K562 (cell line): Measurements from ENCODE around the gene COG2. TPM values are rescaled to one million over a fixed set of nuclear protein-coding genes. Genes with fewer than 3 reads are reported as not detected.
A peak's percentile ranks its signal among the peaks of the same experiment; 100 is the strongest.

ENCODE experiments used
- ATAC-seq: fragments of 200-7000 bp; cut with Tn5 transposase; 3 replicates; pipeline ENCODE4 v1.9.1; 2020; ENCODE audit warnings: moderate library complexity
- BruUV-seq: library from RNA; stranded (reverse); fragments of 400-500 nt; replicated peaks from 2 replicates; lab custom pipeline; 2021; lab: Mats Ljungman, UMichigan
- CTCF ChIA-PET: fragments of 300-600 bp; formaldehyde crosslinking; extraction: SDS; loops from one replicate; lab custom pipeline; 2021; ENCODE audit warnings: low intra/inter-chr PET ratio; lab: Yijun Ruan, JAX
- POLR2A ChIA-PET: fragments of 300-600, 350-650 bp; sonication (Branson Sonifier 250); formaldehyde crosslinking; extraction: SDS; loops from one replicate; lab custom pipeline; 2021; ENCODE audit warnings: antibody characterized with exemption, inconsistent platforms; lab: Yijun Ruan, JAX
- DNase-seq, 4 experiments: peaks; one replicate each; pipeline versions ENCODE4 v3.0.0 to v3.0.0-alpha.2; 2011 to 2018; ENCODE audit warnings: low spot score in 3 of 4, mixed read lengths in 3 of 4; ENCODE audit errors: extremely low read depth in 1 of 4
- FAIRE-seq: peaks from 2 replicates; lab custom pipeline; 2011; peaks lifted over from hg19 to GRCh38; lab: Jason Lieb, UNC
- H2AFZ ChIP-seq: 2 replicates; pipeline ENCODE4 v1.6.0; 2011; ENCODE audit warnings: low read depth, low read length, control low read depth, inconsistent platforms
- H3K27ac ChIP-seq: fragments of 200-600 bp; 3 replicates; pipeline ENCODE4 v1.8.0; 2011; ENCODE audit warnings: low read depth, mild to moderate bottlenecking, control low read depth, inconsistent platforms, low read length, moderate library complexity, mixed read lengths; ENCODE audit errors: extremely low read depth
- H3K27me3 ChIP-seq, 2 experiments: fragments of 300-600 bp in 1 of 2; 2 replicates in 1 of 2; 3 replicates in 1 of 2; pipeline versions ENCODE4 v1.6.0 to v1.8.0; 2011; ENCODE audit warnings: inconsistent platforms in 2 of 2, low read length in 2 of 2, mild to moderate bottlenecking in 1 of 2, mixed read lengths in 1 of 2, moderate library complexity in 1 of 2; ENCODE audit not compliant: control insufficient read depth in 2 of 2, insufficient read depth in 2 of 2
- H3K36me3 ChIP-seq: fragments of 300-600 bp; 3 replicates; pipeline ENCODE4 v1.8.0; 2011; ENCODE audit warnings: mild to moderate bottlenecking, low read length, inconsistent platforms; ENCODE audit not compliant: control insufficient read depth, insufficient read depth
- H3K4me1 ChIP-seq, 2 experiments: fragments of 200-600 bp in 1 of 2; replicated peaks in 1 of 2; 2 replicates in 1 of 2; 3 replicates in 1 of 2; pipeline versions ENCODE4 v1.5.1 to v1.8.0; 2011; ENCODE audit warnings: inconsistent platforms in 2 of 2, low read length in 2 of 2, mild to moderate bottlenecking in 1 of 2, mixed read lengths in 1 of 2, moderate library complexity in 1 of 2; ENCODE audit not compliant: control insufficient read depth in 2 of 2, insufficient read depth in 2 of 2
- H3K4me2 ChIP-seq: 2 replicates; pipeline ENCODE4 v1.6.1; 2011; ENCODE audit warnings: low read length, control low read depth, inconsistent platforms, mixed read lengths; ENCODE audit not compliant: insufficient read depth
- H3K4me3 ChIP-seq: fragments of 200-600 bp; sonication (generic), shearing (Covaris generic); 2 replicates; pipeline ENCODE4 v1.5.1; 2016; ENCODE audit warnings: control low read depth, inconsistent platforms
- H3K79me2 ChIP-seq: fragments of 200-600 bp; 3 replicates; pipeline ENCODE4 v1.8.0; 2011; ENCODE audit warnings: low read length, inconsistent platforms; ENCODE audit not compliant: control insufficient read depth, insufficient read depth
- H3K9ac ChIP-seq, 2 experiments: 2 replicates each; pipeline versions ENCODE4 v1.6.0 to v1.6.1; 2011; ENCODE audit warnings: low read depth in 2 of 2, low read length in 2 of 2, control low read depth in 1 of 2, inconsistent platforms in 1 of 2, mild to moderate bottlenecking in 1 of 2, mixed read lengths in 1 of 2; ENCODE audit not compliant: insufficient read depth in 1 of 2
- H3K9me1 ChIP-seq: one replicate; pipeline ENCODE4 v1.6.0; 2011; ENCODE audit warnings: inconsistent platforms, mild to moderate bottlenecking, low read length, moderate library complexity; ENCODE audit not compliant: control insufficient read depth, insufficient read depth
- H3K9me3 ChIP-seq: replicated peaks from 2 replicates; pipeline ENCODE4 v1.5.1; 2011; ENCODE audit warnings: low read depth, low read length, inconsistent platforms; ENCODE audit not compliant: control insufficient read depth, insufficient read depth
- H4K20me1 ChIP-seq: replicated peaks from 2 replicates; pipeline ENCODE4 v1.6.1; 2011; ENCODE audit warnings: low read length, inconsistent platforms, mixed read lengths; ENCODE audit not compliant: control insufficient read depth, insufficient read depth
- ARID4B ChIP-seq: sonication (generic); formaldehyde crosslinking; IDR thresholded peaks from 2 replicates; pipeline ENCODE4 v1.8.0; 2022; ENCODE audit warnings: mild to moderate bottlenecking, missing genetic modification reagents
- EHMT2 ChIP-seq: fragments of 450-650 bp; IDR thresholded peaks from 2 replicates; pipeline ENCODE4 v1.6.1; 2018; ENCODE audit warnings: antibody characterized with exemption
- GATA2 ChIP-seq: sonication (generic); formaldehyde crosslinking; IDR thresholded peaks from 2 replicates; pipeline ENCODE4 v1.4.0; 2020; ENCODE audit warnings: mild to moderate bottlenecking, missing genetic modification reagents
- GMEB1 ChIP-seq: fragments of 250-450 bp; sonication (Bioruptor Pico); IDR thresholded peaks from 2 replicates; pipeline ENCODE4 v1.4.0; 2020; ENCODE audit warnings: mild to moderate bottlenecking
- ILF3 ChIP-seq: fragments of 450-650 bp; IDR thresholded peaks from 2 replicates; pipeline ENCODE4 v1.6.1; 2018; ENCODE audit warnings: antibody characterized with exemption, mild to moderate bottlenecking, moderate library complexity, borderline replicate concordance
- JUNB ChIP-seq: fragments of 450-650 bp; formaldehyde crosslinking; conservative IDR thresholded peaks from 2 replicates; pipeline ENCODE4 v1.4.0; 2020; ENCODE audit warnings: mild to moderate bottlenecking
- MEF2D ChIP-seq: conservative IDR thresholded peaks from 2 replicates; pipeline ENCODE4 v1.6.1; 2016; ENCODE audit warnings: low read depth, missing genetic modification characterization, missing compliant biosample characterization
- ZC3H4 ChIP-seq: sonication (generic); formaldehyde crosslinking; IDR thresholded peaks from 2 replicates; pipeline ENCODE4 v1.9.0; 2021; ENCODE audit warnings: missing genetic modification reagents, borderline replicate concordance
- ZNF740 ChIP-seq, 3 experiments: fragments of 200-800 bp in 1 of 3; sonication (Bioruptor generic) in 1 of 3; sonication (generic) in 1 of 3; formaldehyde crosslinking in 1 of 3; IDR thresholded peaks; 2 replicates each; pipeline versions ENCODE4 v1.6.1 to v1.8.0; 2016 to 2022; ENCODE audit warnings: mild to moderate bottlenecking in 2 of 3, missing compliant biosample characterization in 2 of 3, missing genetic modification characterization in 2 of 3, missing genetic modification reagents in 1 of 3
- WGBS: fragments of 100-300 bp; shearing (Covaris generic); methylation state at CpG from one replicate; pipeline ENCODE4 v1.1.6; 2016; ENCODE audit warnings: low coverage, mixed read lengths; ENCODE audit not compliant: insufficient coverage; ENCODE audit errors: missing lambda C conversion rate; 5-methylcytosine and 5-hydroxymethylcytosine counted together
- in situ Hi-C: fragments of 300-500 bp; cut with MboI; formaldehyde crosslinking; loops from 4 replicates; pipeline ENCODE4 v1.15.0; 2018; ENCODE audit warnings: inconsistent platforms, mixed read lengths
- intact Hi-C: fragments of 100-400 bp; cut with micrococcal nuclease; formaldehyde crosslinking; loops from 2 replicates; pipeline ENCODE4 v1.14.2; 2022
- polyA plus RNA-seq, 8 experiments: library from polyadenylated mRNA; depleted of rRNA in 4 of 8; stranded (reverse) in 5 of 8; unstranded in 3 of 8; fragments of >200 nt; fragmentation: Nextera tagmentation in 2 of 8; fragmentation: Illumina TruSeq in 1 of 8; extraction: Ambion mirVana in 2 of 8; extraction: Trizol in 1 of 8; gene quantifications; 2 replicates each; pipeline versions ENCODE4 v1.2.1 to v1.2.3, GENCODE V29; 2011 to 2014; ENCODE audit warnings: inconsistent platforms in 1 of 8, missing spikeins in 1 of 8
- total RNA-seq, 7 experiments: library from RNA; depleted of rRNA in 6 of 7; stranded (reverse); fragments of >200 nt in 6 of 7; fragmentation: Illumina TruSeq in 2 of 7; extraction: Trizol in 2 of 7; gene quantifications; 2 replicates each; pipeline versions ENCODE4 v1.2.1 to v1.2.3, GENCODE V29; 2011 to 2021; ENCODE audit warnings: low replicate concordance in 1 of 7

Gene COG2
- total and polyA plus RNA-seq, 9 of the 15 experiments (the other 6 are each of a cell fraction or from before 2014, with no cell fraction given), result 22.0 to 51.7 (median 33.3) TPM

- no peak for TF ChIP-seq ZNF740 (CRISPR knock-in tag; IDR thresholded peaks at IDR 0.05)
- no peak for TF ChIP-seq ZNF740 (tag; IDR thresholded peaks at IDR 0.05)
- no peak for TF ChIP-seq EHMT2
- no peak for TF ChIP-seq ILF3
- TF ChIP-seq GMEB1 (CRISPR knock-in tag), result no peak
- TF ChIP-seq JUNB (CRISPR knock-in tag), result no peak
- TF ChIP-seq GATA2 (CRISPR knock-in tag), result no peak
- TF ChIP-seq MEF2D (tag), result no peak
- TF ChIP-seq ARID4B (CRISPR knock-in tag), result 0 out of 2 replicates have a peak, but pooled peaks have one; percentile 24
- TF ChIP-seq ZC3H4 (CRISPR knock-in tag), result no peak
- TF ChIP-seq, all 486 proteins: peak for 1
- Histone ChIP-seq H2AFZ (no peak overlapping the region), H3K9me1 (no peaks in the 10 kb centered on the region), H3K4me1 (peaks cover 0 to 13% of the 10 kb centered on the region in 2 experiments; a peak in 2 of 5 replicates), H3K9ac (no peak overlapping the region), H3K9me3 (no peaks in the 10 kb centered on the region), H3K4me3 (no peak overlapping the region), H3K79me2 (no peaks in the 10 kb centered on the region), H3K27ac (no peak overlapping the region), H3K4me2 (no peak overlapping the region), H4K20me1 (peaks cover 10% of the 10 kb centered on the region; the same call in 1 of the 2 replicates), H3K27me3 (peaks cover 60 to 94% of the 10 kb centered on the region in 2 experiments), H3K36me3 (no peaks in the 10 kb centered on the region)
- CTCF ChIA-PET, result no interaction called here
- FAIRE-seq, result no peak
- POLR2A ChIA-PET, result no interaction called here
- DNase-seq, result no peak
- WGBS, result 19% methylated on average over 22 of the region's 22 CpGs
- intact Hi-C loops, result no loop called here
- ATAC-seq, result no peak
- in situ Hi-C loops, result no loop called here
- BruUV-seq, result no TSS peak
Measured at GRCh38 chr1:230707732-230708630, 65.7 kb downstream of the COG2 start.
